WTC11 (cell line): Measurements from ENCODE around the gene COL5A2. TPM values are rescaled to one million over a fixed set of nuclear protein-coding genes. Genes with fewer than 3 reads are reported as not detected.

Source experiments
- ATAC-seq: fragments of 200-7000 bp; cut with Tn5 transposase; 2 replicates; pipeline ENCODE4 v1.10.0; 2021; ENCODE audit warnings: mild to moderate bottlenecking, moderate library complexity
- CTCF ChIA-PET: fragments of 300-600 bp; sonication (Branson Sonifier 250); formaldehyde crosslinking; loops from one replicate; lab custom pipeline; 2021; ENCODE audit warnings: antibody characterized with exemption; lab: Charles Lee
- POLR2A ChIA-PET: fragments of 350-600 bp; sonication (Branson Sonifier 250); formaldehyde crosslinking; loops from one replicate; lab custom pipeline; 2021; ENCODE audit warnings: antibody characterized with exemption; lab: Charles Lee
- DNase-seq: peaks from one replicate; pipeline ENCODE4 v3.0.0; 2021; ENCODE audit warnings: low spot score
- H3K27ac Mint-ChIP-seq: 2 replicates; pipeline ENCODE4 v1.8.0; 2021; ENCODE audit warnings: mixed read lengths
- H3K27me3 Mint-ChIP-seq: 2 replicates; pipeline ENCODE4 v1.8.0; 2021; ENCODE audit warnings: low read depth, mild to moderate bottlenecking, moderate library complexity, mixed read lengths
- H3K36me3 Mint-ChIP-seq: 2 replicates; pipeline ENCODE4 v1.8.0; 2021; ENCODE audit warnings: mixed read lengths
- H3K4me1 Mint-ChIP-seq: 2 replicates; pipeline ENCODE4 v1.8.0; 2022; ENCODE audit warnings: mixed read lengths
- H3K4me3 Mint-ChIP-seq: 2 replicates; pipeline ENCODE4 v1.8.0; 2021; ENCODE audit warnings: mild to moderate bottlenecking, moderate library complexity, mixed read lengths
- H3K9me3 Mint-ChIP-seq: 2 replicates; pipeline ENCODE4 v1.8.0; 2021; ENCODE audit warnings: mixed read lengths
- ATF2 ChIP-seq: sonication (generic); formaldehyde crosslinking; IDR thresholded peaks from 2 replicates; pipeline ENCODE4 v1.8.1; 2022; ENCODE audit warnings: low read depth, missing genetic modification reagents, borderline replicate concordance
- E2F5 ChIP-seq: sonication (generic); formaldehyde crosslinking; IDR thresholded peaks from 2 replicates; pipeline ENCODE4 v1.8.1; 2022; ENCODE audit warnings: mild to moderate bottlenecking, moderate library complexity, missing genetic modification reagents
- ESRRA ChIP-seq: sonication (generic); formaldehyde crosslinking; IDR thresholded peaks from 2 replicates; pipeline ENCODE4 v1.8.1; 2022; ENCODE audit warnings: mild to moderate bottlenecking, missing genetic modification reagents, borderline replicate concordance
- MLX ChIP-seq: sonication (generic); formaldehyde crosslinking; IDR thresholded peaks from 2 replicates; pipeline ENCODE4 v1.8.1; 2023; ENCODE audit warnings: mild to moderate bottlenecking, missing genetic modification reagents, moderate library complexity
- MXD4 ChIP-seq: fragments of 250-450 bp; sonication (Bioruptor Pico); IDR thresholded peaks from 2 replicates; pipeline ENCODE4 v1.8.0; 2021; ENCODE audit warnings: mild to moderate bottlenecking, moderate library complexity, borderline replicate concordance
- RORB ChIP-seq: fragments of 250-450 bp; sonication (Bioruptor Pico); IDR thresholded peaks from 2 replicates; pipeline ENCODE4 v1.9.0; 2021; ENCODE audit warnings: mild to moderate bottlenecking
- STAT6 ChIP-seq: sonication (generic); formaldehyde crosslinking; conservative IDR thresholded peaks from 2 replicates; pipeline ENCODE4 v1.8.1; 2023; ENCODE audit warnings: mild to moderate bottlenecking, low read depth, missing genetic modification reagents, moderate library complexity
- TEAD4 ChIP-seq: sonication (generic); formaldehyde crosslinking; IDR thresholded peaks from 2 replicates; pipeline ENCODE4 v1.8.0; 2022; ENCODE audit warnings: mild to moderate bottlenecking, missing genetic modification reagents
- TP53 ChIP-seq: sonication (generic); formaldehyde crosslinking; IDR thresholded peaks from 2 replicates; pipeline ENCODE4 v1.8.1; 2023; ENCODE audit warnings: mild to moderate bottlenecking, missing genetic modification reagents
- ZMAT4 ChIP-seq: fragments of 250-450 bp; sonication (Bioruptor Pico); IDR thresholded peaks from 2 replicates; pipeline ENCODE4 v1.9.0; 2021; ENCODE audit warnings: mild to moderate bottlenecking
- ZNF532 ChIP-seq: fragments of 250-450 bp; sonication (Bioruptor Pico); IDR thresholded peaks from 2 replicates; pipeline ENCODE4 v1.9.0; 2021; ENCODE audit warnings: mild to moderate bottlenecking, borderline replicate concordance
- total RNA-seq: library from RNA; stranded (reverse); gene quantifications from 3 replicates; pipeline ENCODE4 v1.2.3, GENCODE V29; 2021
- TF ChIP-seq, protein P1 (sequence below): sonication (generic); formaldehyde crosslinking; IDR thresholded peaks from 2 replicates; pipeline ENCODE4 v1.8.0; 2023; ENCODE audit warnings: missing genetic modification reagents
- TF ChIP-seq, protein P2 (sequence below): sonication (generic); formaldehyde crosslinking; IDR thresholded peaks from 2 replicates; pipeline ENCODE4 v1.8.1; 2023; ENCODE audit warnings: mild to moderate bottlenecking, missing genetic modification reagents, moderate library complexity

The COL5A2 gene
- total RNA-seq, 1 experiment from 2014 or later: 16.0 TPM

- DNase-seq: no peak
- no peak for ATAC-seq
- H3K27ac Mint-ChIP-seq: no peak overlapping the region
- TF ChIP-seq ATF2 (CRISPR knock-in tag) (no peak), RORB (CRISPR knock-in tag) (no peak), MXD4 (no peak), E2F5 (CRISPR knock-in tag) (no peak), ESRRA (CRISPR knock-in tag) (no peak), ZNF532 (CRISPR knock-in tag) (no peak), TP53 (CRISPR knock-in tag) (no peak), STAT6 (CRISPR knock-in tag) (no peak), TEAD4 (CRISPR knock-in tag) (no peak)
- TF ChIP-seq, protein P1, sequence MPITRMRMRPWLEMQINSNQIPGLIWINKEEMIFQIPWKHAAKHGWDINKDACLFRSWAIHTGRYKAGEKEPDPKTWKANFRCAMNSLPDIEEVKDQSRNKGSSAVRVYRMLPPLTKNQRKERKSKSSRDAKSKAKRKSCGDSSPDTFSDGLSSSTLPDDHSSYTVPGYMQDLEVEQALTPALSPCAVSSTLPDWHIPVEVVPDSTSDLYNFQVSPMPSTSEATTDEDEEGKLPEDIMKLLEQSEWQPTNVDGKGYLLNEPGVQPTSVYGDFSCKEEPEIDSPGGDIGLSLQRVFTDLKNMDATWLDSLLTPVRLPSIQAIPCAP (CRISPR knock-in tag): no peak
- H3K4me1 Mint-ChIP-seq: peaks cover 10% of the 10 kb centered on the region
- no peaks in the 10 kb centered on the region for H3K36me3 Mint-ChIP-seq
- no peaks in the 10 kb centered on the region for H3K9me3 Mint-ChIP-seq
- H3K27me3 Mint-ChIP-seq: no peaks in the 10 kb centered on the region
- no peak overlapping the region for H3K4me3 Mint-ChIP-seq
- ChIA-PET CTCF (no interaction called here), POLR2A (no interaction called here)
These were observed 45.5 kb upstream of the COL5A2 start for GRCh38 chr2:189225032-189225431.

DNA sequence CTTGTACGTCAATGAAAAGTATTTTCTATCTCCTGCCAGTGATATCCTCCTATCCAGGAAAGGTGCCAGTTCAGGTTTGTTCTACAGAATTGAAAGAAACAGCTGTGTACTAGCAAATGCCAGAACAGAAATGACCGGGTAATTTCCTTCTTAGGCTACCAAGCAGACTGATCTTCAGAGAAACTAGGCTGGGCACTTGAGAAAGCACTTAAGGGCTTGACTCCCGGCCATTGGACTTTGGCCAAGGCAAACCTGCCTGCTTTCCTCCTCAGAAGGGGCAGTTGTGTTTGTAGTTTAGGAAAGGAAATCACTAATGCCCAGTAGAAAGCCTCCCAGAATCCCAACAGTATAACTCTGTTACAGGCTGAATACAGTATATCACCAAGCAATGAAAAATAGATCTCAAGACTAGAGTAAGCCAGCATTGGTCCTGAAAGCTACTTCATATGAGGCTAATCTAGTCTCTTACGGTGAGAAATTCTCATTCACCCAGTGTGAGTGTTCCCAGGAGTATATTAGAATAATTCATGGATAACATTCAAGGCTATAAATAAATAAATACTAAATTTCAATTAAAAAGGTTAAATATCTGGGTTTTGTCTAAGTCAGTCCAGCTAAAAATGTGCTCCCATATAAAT is 43.0 kb upstream of the COL5A2 start:
- Mint-ChIP-seq H3K4me3 (no peak overlapping the region), H3K4me1 (peaks cover 28% of the 10 kb centered on the region), H3K36me3 (no peaks in the 10 kb centered on the region), H3K27me3 (no peaks in the 10 kb centered on the region), H3K27ac (no peak overlapping the region), H3K9me3 (no peaks in the 10 kb centered on the region)
- ChIA-PET POLR2A (no interaction called here), CTCF (no interaction called here)
- ATAC-seq: no peak
- DNase-seq: no peak
- TF ChIP-seq, protein P2, sequence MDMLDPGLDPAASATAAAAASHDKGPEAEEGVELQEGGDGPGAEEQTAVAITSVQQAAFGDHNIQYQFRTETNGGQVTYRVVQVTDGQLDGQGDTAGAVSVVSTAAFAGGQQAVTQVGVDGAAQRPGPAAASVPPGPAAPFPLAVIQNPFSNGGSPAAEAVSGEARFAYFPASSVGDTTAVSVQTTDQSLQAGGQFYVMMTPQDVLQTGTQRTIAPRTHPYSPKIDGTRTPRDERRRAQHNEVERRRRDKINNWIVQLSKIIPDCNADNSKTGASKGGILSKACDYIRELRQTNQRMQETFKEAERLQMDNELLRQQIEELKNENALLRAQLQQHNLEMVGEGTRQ (CRISPR knock-in tag): no peak
- TF ChIP-seq ZNF532 (CRISPR knock-in tag) (no peak), ZMAT4 (no peak), MLX (CRISPR knock-in tag) (no peak)
